ENCODE results near the gene TLDC2.

DNA sequence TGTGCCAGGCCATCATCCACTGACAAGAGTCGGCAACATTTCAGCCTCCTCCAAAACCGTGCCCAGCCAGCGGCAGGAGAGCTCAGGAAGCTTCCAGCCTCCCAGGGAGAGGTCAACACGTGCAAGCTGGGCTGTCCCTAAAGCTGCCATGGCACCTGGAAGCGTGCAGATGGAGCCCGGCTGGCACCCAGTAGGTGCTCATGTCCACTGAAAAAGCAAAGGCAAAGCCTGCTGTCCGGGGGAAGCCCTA lies 14.4 kb upstream of the TLDC2 start:
- TF ChIP-seq, protein P1, sequence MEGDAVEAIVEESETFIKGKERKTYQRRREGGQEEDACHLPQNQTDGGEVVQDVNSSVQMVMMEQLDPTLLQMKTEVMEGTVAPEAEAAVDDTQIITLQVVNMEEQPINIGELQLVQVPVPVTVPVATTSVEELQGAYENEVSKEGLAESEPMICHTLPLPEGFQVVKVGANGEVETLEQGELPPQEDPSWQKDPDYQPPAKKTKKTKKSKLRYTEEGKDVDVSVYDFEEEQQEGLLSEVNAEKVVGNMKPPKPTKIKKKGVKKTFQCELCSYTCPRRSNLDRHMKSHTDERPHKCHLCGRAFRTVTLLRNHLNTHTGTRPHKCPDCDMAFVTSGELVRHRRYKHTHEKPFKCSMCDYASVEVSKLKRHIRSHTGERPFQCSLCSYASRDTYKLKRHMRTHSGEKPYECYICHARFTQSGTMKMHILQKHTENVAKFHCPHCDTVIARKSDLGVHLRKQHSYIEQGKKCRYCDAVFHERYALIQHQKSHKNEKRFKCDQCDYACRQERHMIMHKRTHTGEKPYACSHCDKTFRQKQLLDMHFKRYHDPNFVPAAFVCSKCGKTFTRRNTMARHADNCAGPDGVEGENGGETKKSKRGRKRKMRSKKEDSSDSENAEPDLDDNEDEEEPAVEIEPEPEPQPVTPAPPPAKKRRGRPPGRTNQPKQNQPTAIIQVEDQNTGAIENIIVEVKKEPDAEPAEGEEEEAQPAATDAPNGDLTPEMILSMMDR (IDR thresholded peaks at IDR 0.05): no peak
- TF ChIP-seq POLR2A (IDR thresholded peaks at IDR 0.05) (no peak), POLR2AphosphoS5 (IDR thresholded peaks at IDR 0.05) (no peak), EP300 (IDR thresholded peaks at IDR 0.05) (no peak)

Measured in stomach (tissue), 4 donors.